Erythroblast (primary cell): ENCODE data around the gene ODF2.

Experiments
- GATA1 ChIP-seq: IDR thresholded peaks from 2 replicates; pipeline ENCODE4 v1.6.1; 2011; ENCODE audit warnings: low read depth, mild to moderate bottlenecking, control low read depth, low read length, moderate library complexity
- POLR2A ChIP-seq: IDR thresholded peaks from 2 replicates; pipeline ENCODE4 v1.6.1; 2011; ENCODE audit warnings: mild to moderate bottlenecking, low read length

GRCh38 chr9:128435611-128436010 lies 20.2 kb upstream of the ODF2 start:
- TF ChIP-seq POLR2A, result no peak
- TF ChIP-seq GATA1, result no peak
